NCI-H526 treated with DMSO at 0.1 percent for 48 hours (cell line): ENCODE measurements around the gene TNIP2.
"Not testable (repeated sequence)": the region's sequence is repeated elsewhere in the genome, so short reads cannot be mapped to it uniquely, and the experiment has no call there.

Experiments
- DNase-seq: peaks from one replicate; lab custom pipeline; 2025; lab: John Stamatoyannopoulos, UW

The TNIP2 gene

DNA sequence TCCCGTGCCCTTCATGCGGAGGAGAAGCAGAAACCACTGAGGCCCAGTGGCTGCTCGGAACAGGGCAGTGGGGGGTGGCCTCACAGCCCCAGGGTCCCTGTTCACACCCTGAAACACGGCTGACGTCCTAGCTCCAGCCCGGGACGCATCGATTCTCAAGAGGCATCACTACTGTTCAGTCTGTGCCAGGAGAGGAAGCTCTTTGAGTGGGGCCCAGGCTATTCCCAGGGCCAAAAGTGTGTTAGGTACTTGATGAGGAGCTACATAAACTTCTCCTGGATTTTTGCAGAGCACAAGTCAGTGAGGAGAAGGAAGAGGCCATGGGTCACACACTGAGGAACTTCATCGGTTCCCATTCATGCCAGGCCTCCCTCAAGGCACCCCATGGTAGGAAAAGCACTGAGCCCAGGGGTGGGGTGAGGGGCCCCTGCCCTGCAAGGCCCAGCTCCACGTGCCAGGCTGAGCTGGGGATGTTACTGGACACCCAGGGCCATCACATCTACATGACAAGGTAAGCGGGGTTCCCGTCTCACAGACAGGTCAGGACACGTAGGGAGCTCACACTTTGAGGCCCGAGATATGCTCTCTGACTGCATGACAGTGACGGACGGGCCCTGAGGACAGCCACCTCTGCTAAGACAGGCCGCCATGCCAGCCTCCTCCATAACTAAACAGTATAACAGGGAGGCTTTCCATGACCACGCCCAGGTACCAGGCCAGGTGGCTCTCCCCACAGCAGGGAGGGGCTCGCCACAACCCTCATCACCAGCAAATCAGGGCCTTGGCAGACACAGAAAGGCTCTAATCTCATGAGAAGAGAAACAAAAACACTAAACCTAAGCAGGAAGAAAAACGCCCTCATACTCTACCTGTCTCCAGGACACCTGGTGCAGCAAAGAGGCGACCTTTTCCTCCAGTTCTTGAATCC lies 12.4 kb downstream of the TNIP2 start:
- no peak for DNase-seq

DNA sequence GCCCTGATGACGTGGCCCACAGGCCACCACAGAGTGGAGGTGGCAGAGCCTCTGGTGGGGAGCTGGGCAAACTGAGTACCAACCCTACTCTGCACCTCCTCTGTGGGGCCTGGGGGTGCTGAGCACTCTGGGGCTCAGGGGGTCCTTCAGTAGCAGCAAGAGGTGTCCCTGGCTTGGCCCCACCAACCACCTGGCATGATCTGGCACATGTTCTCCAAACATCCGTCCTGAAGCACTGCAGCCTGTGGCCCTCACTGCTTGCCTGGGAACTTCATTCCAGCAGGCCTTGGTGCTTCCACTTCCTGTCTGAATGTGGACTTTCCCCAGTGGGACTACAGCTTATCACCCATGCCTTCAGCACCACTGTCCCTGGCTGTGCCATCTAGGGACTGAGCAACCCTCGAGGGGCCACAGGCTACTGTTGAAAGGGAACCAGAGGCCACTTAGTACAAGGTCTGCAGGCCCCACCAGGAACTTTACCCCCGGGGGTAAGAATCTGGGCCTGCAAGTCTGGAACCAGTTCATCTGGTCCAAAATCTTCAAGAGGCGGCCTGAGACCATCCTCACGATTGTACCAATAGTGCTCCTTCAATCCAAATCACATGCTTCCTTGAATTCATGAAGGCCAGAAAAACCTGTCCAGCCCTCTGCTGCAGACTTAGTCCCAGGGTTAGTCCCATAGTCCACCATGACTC lies 13.2 kb downstream of the TNIP2 start:
- DNase-seq, result no peak

DNA sequence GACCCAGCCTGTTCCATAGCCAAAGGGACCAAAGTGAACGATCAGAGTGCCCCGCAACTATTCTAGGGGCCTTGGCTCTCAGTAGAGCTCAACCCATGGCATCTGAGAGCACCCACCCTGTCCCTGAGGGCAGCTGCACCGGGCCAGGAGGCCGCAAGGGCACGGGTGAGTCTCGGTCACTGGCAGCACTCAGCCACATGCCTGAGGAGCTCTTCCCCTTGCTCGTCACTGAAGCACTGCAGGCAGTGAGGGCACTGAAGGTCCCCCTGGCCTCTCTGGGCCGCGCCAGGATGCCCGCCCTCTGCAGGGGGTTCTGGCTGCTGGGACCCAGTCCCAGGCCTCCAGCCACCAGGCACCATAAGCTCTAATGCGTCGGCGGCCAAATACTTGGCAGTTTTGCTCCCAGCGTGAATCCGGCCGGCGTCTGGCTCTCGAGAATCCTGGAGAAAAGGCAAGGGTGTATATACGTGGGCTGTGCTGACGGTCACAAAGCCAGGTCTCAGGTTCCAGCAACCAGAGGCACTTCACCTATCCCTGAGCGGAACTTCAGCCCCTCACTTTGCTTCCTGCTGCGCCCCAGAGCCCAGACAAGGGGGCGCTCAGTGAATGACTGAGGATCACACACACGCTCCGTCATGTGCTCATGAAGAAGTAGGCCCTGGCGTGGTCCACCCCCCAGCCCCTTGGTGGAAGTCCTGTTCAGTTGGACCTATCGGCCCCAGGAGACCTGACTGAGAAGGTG lies 13.9 kb downstream of the TNIP2 start:
- no peak for DNase-seq

DNA sequence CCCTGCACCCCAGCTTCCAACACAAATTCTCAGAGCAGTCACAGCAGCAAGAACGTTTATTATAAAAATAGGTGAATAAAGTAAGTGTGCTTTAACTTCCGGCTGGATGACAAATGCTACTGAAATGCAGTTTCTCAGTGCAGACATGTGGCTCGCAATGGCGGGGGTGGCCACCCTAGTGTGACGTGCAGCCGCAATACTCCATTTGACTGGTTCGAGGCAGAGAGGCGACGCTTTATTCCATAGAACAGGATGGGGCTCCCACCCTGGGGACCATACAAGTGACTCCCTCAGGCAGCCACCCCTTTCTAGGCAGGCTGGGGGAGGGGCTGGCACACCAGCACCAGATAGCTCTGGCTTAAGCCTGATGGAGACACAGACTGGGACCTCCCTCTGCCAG lies 14.5 kb downstream of the TNIP2 start:
- no peak for DNase-seq

DNA sequence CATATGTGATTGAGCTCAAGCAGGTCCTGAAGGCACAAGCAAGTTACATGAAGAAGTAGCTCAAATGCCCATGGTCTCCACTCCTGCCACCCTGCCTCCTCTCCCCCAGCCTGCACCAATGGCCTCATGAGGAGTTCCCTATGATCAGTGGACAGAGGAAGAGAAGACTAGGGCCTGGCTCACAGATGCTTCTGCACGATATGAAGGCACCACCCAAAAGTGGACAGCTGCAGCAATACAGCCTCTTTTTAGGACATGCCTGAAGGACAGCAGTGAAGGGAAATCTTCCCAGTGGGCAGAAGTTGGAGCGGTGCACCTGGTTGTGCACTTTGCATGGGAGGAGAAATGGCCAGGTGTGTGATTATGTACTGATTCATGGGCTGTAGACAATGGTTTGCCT lies 17.8 kb downstream of the TNIP2 start:
- not testable (repeated sequence) for DNase-seq

DNA sequence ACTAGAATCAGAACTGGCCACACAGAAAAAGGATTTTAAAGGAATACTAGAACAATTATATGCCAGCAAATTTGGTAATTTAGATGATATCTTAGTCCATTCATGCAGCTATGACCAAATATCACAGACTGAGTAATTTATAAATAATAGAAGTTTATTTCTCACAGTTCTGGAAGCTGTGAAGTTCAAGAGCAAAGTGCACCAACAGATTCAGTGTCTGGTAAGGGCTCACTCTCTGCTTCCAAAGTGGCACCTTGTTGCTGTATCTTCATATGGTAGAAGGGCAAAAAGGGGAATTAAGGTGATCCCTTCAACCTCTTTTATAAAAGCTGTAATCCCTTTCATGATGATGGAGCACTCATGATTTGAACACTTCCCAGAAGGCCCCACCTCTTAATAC lies 20.3 kb downstream of the TNIP2 start:
- DNase-seq, result no peak

DNA sequence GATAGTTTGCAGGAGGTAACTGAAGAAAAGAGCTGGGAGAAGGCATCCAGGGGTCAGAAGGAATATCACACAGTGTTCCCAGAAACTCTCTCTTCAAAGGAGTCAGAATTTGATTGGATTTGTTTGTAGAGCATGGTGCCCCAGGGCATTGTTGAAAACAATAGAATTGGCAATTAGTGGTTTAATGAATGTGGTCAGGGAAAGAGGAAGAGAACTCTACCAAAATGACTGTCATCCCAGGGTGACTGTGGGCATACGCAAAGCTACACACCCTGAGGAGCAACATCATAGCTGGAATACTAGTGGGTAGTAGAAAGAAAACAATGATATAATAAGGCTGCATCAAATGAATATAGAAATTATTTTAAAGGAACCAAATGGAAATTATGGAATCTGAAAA lies 21.5 kb downstream of the TNIP2 start:
- DNase-seq, result no peak

DNA sequence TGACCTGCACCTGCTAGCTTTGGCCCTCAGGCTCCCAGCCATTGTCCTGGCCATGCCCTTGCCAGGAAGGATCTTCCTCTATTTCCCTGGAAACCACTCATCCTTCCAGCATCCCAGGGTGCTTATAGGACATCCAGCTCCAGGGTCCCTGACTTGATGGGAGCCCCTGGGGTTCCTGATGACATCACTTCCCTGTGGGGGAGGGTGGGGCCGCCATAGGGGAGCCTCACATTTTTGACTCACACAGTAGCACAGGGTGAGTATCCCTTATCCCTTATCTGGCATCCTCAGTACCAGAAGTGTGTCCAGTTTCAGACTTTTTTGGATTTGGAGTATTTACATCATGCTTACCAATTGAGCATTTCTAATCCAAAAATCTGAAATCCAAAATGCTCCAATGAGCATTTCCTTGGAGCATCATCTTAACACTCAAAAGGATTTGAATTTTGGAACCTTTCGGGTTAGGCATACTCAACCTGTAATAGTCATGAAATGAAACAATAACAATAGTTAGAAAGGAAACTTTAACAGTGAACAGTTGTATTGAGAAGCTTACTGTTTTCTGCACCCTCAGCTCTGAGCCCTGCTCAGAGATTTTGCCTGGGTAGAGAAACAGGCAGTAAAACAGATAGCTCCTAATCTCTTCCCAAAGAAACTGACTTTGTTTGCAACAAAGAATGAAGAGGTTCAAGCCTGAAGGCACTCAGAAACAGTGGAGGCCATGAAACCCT lies 22.1 kb downstream of the TNIP2 start:
- DNase-seq, result no peak

DNA sequence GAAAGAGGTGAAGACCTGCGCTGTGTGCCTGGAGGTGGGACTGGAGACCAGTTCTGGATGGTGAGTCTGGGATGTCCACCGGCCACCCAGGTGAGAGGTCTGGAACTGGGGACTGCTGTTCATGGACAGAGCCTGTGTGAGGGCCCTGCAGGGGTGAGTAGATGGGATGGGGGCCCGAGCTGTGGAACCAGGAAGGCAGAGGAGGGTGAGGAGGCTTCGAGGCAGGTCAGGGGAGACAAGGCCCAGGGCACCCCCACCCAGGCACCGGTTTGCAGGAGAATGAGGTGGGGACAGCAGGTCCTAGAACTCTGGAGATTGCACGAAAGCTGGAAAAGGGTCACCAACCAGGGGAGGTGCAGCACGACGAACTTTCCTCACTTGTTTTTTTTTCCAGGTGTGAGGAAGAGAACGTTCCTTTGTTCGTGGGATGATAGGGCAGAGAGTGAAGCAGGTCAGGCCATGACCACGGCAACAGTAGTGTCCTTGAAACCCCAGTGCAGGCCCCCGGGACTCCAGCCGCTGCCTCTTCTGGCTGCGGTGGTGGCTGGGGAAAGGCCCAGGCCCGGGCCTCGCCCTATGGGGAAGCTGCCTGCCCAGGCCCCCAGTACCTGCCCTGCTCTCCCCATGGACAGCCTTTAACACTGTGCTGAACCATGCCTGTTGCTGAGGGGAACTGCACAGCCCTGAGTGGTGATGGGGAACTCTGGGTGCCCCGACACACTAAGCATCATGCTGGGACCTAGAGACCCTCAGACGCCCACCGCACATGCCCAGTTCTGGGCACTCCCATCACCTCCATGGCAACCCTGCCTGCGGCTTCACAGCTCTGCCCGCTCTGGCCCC lies 22.9 kb downstream of the TNIP2 start:
- DNase-seq, result no peak

DNA sequence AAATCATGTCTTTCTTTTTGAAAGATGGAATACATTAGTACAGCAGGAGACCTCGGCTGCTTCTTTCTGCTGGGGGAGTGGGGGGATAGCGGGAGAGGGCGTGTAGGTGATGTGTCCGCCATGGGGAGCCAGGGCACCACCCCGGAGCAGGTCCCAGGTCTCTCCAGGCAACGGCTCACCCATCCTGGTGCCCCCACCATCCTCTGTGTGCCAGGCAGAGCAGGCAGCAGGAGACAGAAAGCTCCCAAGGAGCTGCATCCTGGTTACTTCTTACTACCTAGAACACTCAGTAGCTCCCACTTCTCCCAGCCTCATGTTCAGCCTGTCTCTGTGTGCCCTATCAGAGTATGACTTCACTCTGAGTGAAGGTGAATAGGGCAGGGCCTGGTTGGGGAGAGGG lies 23.6 kb downstream of the TNIP2 start:
- no peak for DNase-seq

DNA sequence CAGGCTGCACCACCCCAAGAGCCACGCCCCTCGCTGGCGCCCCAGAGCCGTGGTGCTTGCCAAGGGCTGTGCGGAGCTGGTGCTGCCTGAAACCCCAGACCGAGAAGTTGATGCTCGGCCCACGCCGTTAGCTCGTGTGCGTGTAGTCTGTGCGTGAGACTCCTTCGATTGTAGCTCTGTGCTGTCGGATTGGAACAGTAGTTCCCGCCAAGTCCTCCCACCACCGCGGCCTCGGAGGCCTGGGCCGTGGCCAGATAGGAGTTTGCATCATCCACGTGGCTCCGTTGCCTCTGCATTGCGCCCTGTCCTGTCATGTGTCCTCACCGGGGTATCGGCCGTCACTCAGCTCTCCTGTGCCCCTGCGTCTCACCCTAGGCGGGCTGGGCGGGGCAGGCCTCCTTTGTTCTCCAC lies 24.2 kb downstream of the TNIP2 start:
- DNase-seq, result no peak

DNA sequence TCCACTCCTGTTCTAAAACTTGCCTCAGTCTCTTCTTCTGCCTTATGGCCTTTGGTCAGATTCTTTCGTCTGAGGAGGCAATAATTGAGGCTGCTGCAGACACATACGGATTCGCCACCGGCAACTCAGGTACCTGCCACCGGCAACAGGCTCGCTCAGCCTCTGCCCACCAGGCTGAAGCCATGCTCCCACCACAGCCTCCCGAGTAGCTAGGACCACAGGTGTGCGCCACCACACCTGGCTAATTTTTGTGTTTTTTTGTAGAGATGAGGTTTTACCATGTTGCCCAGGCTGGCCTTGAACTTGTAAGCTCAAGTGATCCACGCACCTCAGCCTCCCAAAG lies 26.6 kb downstream of the TNIP2 start:
- no peak for DNase-seq

DNA sequence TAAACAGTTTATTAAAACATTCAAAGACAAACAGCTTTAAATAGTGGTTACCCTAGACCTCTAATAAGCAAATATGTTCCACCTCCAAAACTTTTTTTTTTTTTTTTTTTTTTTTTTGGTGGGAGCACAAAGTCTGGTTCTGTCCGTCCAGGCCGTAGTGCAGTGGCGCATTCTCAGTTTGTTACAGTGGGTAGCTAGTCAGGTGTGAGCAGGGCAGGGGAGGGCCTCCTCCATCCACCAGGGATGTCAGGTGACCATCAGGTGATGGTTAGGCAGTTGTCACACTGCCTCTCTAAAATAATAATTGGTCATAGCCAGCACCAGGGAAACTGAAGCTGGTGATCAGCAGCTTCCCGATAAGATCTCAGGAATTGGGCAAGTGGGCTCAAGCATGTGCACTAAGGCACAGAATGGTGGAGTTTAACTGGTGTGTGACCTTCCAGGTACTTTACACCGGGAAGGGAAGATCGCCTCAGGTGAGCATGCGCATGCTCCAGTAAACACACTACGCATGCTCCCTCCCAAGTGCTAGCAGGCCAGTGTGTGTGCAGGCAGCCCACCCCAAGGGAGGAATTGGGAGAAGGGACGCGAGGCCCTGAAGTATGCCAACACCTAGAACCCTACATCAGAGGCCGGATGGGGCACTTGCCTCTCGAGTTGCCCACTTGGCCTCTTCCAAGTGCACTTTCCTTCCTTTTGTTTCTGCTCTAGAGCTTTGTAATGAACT lies 27.2 kb downstream of the TNIP2 start:
- no peak for DNase-seq

DNA sequence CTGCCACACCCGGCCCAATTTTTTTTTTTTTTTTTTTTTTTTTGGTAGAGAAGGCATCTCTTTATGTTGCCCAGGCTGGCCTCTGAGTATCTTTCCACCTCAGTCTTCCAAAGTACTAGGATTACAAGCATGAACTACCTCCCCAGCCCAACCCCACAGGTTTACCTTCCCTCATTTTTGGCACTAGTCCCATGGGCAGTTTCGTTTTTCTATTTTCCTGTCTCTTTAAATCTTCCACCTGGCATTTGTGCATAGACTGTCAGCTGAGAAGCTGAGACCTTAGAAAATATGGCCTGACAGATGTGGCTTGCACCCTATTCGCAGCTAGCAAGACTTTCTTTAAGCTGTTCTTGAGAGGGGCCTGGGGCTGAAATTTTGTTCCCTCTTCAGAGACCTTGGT lies 27.9 kb downstream of the TNIP2 start:
- no peak for DNase-seq

DNA sequence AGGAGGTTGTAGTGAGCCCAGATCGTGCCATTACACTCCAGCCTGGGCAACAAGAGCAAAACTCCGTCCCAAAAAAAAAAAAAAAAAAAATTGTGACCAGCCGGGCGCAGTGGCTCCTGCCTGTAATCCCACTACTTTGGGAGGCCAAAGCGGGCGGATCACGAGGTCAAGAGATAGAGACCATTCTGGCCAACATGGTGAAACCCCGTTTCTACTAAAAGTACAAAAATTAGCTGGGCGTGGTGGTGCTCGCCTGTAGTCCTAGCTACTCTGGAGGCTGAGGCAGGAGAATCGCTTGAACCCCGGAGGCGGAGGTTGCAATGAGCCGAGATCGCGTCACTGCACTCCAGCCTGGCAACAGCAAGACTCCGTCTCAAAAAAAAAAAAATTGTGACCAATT lies 29.3 kb downstream of the TNIP2 start:
- DNase-seq, result not testable (repeated sequence)

DNA sequence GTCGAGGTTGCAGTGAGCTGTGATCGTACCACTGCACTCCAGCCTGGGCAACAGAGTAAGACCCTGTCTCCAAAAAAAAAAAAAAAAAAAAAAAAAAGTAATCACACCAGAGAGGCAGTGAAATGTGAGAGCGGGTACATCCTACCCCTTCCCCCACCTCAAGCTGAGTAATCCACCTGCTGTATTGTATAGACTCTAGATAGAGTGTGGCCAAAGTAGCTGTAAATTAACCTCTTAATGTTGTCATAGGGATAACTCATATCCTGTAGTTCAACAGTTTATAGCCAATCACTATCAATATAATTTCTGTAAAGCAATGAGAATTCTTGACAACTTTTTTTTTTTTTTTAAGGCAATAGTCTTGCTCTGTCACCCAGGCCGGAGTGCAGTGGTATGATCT lies 30.8 kb downstream of the TNIP2 start:
- DNase-seq, result no peak

DNA sequence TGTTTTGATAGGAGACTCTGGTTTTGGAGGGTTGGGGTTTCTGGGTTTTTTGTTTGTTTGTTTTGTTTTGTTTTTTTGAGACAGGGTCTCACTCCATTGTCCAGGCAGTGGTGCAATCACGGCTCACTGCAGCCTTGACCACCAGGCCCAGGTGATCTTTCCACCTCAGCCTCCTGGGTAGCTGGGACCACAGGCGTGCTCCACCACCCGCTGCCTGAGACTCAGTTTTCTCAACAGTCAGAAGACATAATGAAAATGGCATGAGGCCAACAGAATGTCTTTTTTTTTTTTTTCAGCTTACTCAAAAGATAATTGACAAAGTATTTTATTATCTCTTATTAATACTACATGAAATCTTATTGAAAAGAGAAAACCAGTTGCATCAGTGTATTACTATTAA lies 32.4 kb downstream of the TNIP2 start:
- DNase-seq, result no peak

DNA sequence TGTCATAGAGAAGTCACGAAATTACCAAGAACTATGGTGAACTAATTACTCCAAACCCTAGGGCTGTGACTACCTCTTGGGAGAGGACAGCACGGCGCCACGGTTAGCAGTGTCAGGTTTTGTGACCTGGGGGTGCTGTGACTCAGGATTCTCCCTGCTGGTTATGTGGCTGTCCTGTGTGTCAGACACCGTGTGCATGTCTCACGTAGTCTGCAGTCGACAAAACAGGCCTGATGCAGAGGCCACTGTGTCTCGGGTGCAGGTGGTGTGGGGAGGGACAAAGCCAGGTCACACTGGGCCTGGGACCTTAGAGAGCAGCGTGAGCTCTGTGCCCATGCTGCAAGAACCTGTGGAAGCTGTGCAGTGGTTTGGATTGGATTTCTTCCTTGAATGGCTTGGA lies 34.1 kb downstream of the TNIP2 start:
- DNase-seq, result no peak

DNA sequence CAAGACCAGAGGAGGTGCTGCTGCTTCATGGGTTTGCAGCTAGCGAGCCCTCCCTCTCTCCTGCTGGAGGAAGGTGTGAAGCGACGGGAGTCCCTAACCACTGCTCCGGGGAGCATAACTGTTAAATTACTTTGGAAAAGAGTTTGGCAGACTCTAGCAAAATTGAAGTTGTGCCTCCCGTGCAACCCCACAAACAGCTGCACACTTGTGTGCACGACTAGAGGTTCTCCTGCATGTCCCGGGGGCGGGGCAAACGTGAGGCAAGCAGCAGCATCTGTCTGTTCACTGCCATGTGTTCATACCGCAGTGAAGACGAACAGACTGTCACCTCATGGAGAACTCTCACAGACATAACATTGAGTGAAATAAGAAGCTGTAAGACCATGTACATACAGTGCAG lies 34.5 kb downstream of the TNIP2 start:
- DNase-seq, result no peak

DNA sequence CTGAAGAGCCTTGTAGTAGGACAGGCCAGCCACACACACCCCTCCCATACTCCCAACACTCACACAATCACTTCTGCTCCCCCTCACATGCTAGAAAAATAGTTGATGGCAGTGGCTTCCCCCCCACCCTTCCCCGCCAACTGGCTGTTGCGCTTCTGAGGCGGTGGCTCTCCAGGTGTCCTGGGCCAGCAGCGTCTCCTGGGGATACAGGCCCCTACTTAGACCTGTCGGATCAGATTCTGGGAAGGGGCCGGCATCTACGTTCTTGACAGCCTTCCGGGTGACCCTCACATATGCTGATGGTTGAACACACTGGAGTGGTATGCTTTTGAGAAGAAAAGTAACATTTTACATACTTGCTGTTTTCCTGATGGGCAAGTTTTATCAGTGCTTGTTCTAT lies 39.9 kb downstream of the TNIP2 start:
- DNase-seq, result no peak

DNA sequence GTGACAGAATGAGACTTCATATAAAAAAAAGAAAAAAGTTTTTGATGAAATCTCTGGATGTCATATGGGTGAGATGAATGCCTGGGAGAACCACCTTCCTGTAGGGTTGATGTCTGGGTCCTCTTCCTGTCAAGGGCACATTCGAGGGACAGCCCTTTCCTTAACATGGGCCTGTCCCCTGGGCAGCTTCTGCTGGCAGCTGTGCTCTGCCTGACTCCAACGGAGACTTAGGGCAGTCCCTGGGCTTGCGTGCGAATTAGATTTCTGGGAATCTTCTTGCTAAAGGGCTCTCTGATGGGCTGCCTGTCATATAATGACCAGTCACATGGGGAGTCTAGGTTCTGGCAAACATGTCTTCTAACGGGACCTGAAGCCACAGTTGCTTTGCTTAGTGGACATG lies 40.7 kb downstream of the TNIP2 start:
- no peak for DNase-seq
